Neural progenitor cell (in vitro differentiated cells): ENCODE data around the gene OR2L8.

ENCODE experiments used
- EZH2 ChIP-seq: fragments of 200-600 bp; sonication (generic); IDR thresholded peaks from 2 replicates; pipeline ENCODE4 v1.6.1; 2017; ENCODE audit warnings: antibody characterized with exemption, mild to moderate bottlenecking, moderate library complexity
- EZH2phosphoT487 ChIP-seq: fragments of 200-600 bp; sonication (generic); IDR thresholded peaks from 2 replicates; pipeline ENCODE4 v1.6.1; 2017; ENCODE audit warnings: antibody characterized with exemption
- TF ChIP-seq, protein P1 (sequence below): fragments of 200-600 bp; sonication (generic); IDR thresholded peaks from 2 replicates; pipeline ENCODE4 v1.5.1; 2017; ENCODE audit warnings: antibody characterized with exemption, mild to moderate bottlenecking

DNA sequence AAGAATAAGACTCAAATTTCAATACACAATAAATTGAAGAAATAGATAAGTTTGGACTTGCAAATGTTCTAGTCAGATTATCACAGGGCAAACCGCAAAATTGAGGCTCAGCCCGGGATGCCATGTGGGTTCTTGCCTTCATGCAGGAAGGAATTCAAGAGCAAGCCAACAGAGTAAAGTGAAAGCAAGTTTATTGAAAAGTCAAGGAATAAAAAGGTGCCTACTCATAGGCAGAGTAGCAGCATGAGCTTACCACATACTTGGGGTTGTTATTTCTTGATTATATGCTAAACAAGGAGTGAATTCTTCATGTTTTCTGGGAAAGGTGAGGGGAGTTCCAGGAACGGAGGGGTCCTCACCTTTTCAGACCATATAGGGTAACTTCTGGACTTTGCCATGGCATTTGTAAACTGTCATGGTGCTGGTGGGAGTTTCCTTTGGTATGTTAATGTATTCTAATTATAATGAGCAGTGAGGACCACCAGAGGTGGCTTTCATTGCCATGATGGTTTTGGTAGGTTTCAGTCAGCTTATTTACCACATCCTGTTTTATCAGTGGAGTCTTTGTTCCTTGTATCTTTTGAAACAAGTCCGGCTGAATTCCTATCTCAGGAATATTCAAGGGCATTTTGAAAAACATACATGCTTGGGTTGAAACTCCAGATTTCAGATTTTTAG lies 14.4 kb downstream of the OR2L8 start:
- TF ChIP-seq EZH2 (no peak), EZH2phosphoT487 (no peak)
- TF ChIP-seq, protein P1, sequence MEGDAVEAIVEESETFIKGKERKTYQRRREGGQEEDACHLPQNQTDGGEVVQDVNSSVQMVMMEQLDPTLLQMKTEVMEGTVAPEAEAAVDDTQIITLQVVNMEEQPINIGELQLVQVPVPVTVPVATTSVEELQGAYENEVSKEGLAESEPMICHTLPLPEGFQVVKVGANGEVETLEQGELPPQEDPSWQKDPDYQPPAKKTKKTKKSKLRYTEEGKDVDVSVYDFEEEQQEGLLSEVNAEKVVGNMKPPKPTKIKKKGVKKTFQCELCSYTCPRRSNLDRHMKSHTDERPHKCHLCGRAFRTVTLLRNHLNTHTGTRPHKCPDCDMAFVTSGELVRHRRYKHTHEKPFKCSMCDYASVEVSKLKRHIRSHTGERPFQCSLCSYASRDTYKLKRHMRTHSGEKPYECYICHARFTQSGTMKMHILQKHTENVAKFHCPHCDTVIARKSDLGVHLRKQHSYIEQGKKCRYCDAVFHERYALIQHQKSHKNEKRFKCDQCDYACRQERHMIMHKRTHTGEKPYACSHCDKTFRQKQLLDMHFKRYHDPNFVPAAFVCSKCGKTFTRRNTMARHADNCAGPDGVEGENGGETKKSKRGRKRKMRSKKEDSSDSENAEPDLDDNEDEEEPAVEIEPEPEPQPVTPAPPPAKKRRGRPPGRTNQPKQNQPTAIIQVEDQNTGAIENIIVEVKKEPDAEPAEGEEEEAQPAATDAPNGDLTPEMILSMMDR = no peak
